HS-27A (cell line): ENCODE measurements around the gene TMEM181.
"Not testable (repeated sequence)": the region's sequence is repeated elsewhere in the genome, so short reads cannot be mapped to it uniquely, and the experiment has no call there.

ENCODE experiments used
- DNase-seq: peaks from one replicate; pipeline ENCODE4 v3.0.0-alpha.2; 2012; ENCODE audit warnings: low read depth, missing footprints

The TMEM181 gene

GRCh38 chr6:158559895-158560835, at the start of gene TMEM181:
TMEM181 (plus strand) TSS chr6:158560091; CDS start chr6:158560225, 134 bp downstream.
- DNase-seq, result peak; percentile 45

GRCh38 chr6:158512809-158513208, 47.1 kb upstream of the TMEM181 start:
- no peak for DNase-seq

DNA sequence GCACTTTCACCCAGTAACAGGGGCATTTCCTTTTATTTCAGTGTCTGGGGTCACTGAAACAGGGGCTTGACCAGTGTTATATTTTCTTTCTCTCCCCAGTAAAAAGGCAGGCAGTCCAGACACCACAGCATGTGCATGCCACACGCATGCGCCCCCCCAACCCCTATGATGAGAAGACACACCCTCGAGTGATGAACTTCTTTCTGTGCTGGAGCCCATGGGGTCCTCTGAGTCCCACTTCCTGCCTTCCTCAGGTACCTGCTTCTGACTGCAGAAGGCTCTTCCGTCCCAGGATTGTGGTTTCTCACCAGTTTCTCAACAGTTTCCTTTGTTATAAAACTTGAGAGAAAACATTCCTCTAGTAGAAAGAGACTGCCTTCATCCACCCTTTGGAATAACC, 45.7 kb upstream of the TMEM181 start:
- no peak for DNase-seq

- no peak for DNase-seq
Observed at GRCh38 chr6:158514991-158515390, 44.9 kb upstream of the TMEM181 start.

GRCh38 chr6:158516098-158516497, 43.8 kb upstream of the TMEM181 start:
- DNase-seq, result no peak

- no peak for DNase-seq
Observed at GRCh38 chr6:158517038-158517437, 42.9 kb upstream of the TMEM181 start.

GRCh38 chr6:158517581-158517980, 42.3 kb upstream of the TMEM181 start:
- DNase-seq, result no peak

- DNase-seq, result peak; percentile 56
Observed at GRCh38 chr6:158518191-158519127, 41.4 kb upstream of the TMEM181 start.

- no peak for DNase-seq
Observed at GRCh38 chr6:158519300-158519699, 40.6 kb upstream of the TMEM181 start.

DNA sequence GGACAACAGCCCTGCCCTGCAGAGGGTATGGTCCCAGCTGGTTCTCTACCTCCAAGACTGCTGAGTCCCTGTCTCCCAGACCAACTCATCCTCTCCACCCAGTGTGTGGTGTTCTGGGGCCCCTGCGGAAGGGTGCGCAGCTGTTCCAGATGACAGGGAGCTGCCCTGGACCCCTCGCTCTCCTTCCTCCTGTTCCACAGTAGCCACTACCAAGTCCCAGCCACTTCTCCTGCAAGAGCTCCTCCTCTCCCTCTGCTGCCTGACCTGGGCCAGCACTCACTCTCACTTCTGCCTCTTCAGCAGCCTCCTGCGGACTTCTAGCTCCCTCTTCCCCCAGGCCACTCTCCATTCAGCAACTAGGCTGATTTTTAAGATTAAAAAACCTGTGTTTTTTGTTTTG, 40.1 kb upstream of the TMEM181 start:
- no peak for DNase-seq

- not testable (repeated sequence) for DNase-seq
Observed at GRCh38 chr6:158520975-158521374, 38.9 kb upstream of the TMEM181 start.

GRCh38 chr6:158521759-158522158, 38.1 kb upstream of the TMEM181 start:
- DNase-seq, result no peak

- DNase-seq, result no peak
Observed at GRCh38 chr6:158522616-158523015, 37.3 kb upstream of the TMEM181 start.

DNA sequence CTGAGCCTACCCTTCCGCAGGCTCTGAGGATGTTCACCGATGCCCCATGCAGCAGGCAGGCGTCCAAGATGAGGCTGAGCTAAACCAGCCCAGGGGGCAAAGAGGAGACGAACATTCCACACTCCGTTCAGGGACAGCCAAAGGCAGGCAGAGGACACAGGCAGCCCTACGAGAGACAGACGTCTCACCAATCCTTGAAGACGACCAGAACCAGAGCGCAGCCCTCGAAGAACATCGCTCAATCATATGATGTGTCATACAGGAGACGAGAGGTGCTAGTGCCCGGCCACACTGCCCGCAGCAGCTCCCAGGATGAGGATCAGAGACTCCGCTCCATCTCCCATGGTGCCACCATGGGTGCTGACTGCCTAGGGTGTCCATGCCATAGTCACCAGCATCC, 35.6 kb upstream of the TMEM181 start:
- no peak for DNase-seq

- not testable (repeated sequence) for DNase-seq
Observed at GRCh38 chr6:158527858-158528257, 32.0 kb upstream of the TMEM181 start.

- no peak for DNase-seq
Observed at GRCh38 chr6:158528826-158529225, 31.1 kb upstream of the TMEM181 start.

DNA sequence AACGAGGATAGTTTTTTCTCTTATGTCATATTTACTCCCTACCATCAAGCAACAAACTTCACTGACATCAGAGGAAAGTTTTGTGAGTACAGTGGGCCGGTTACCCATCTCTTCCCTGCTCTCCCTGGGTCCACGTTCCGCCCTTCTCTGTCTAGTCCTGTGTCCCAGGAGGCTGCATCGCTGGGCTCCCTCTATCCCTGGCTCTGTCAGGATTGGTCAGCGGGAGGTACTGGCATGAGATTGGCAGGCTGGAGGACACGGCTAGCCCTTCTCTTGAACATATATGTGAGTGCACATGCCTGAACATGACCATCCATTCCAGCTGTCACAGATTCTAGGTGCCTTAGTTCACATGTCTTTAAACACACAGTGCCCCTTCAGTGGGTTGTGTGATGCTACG, 30.3 kb upstream of the TMEM181 start:
- DNase-seq, result no peak

GRCh38 chr6:158531566-158531965, 28.3 kb upstream of the TMEM181 start:
- DNase-seq, result no peak

- no peak for DNase-seq
Observed at GRCh38 chr6:158531970-158532369, 27.9 kb upstream of the TMEM181 start.

DNA sequence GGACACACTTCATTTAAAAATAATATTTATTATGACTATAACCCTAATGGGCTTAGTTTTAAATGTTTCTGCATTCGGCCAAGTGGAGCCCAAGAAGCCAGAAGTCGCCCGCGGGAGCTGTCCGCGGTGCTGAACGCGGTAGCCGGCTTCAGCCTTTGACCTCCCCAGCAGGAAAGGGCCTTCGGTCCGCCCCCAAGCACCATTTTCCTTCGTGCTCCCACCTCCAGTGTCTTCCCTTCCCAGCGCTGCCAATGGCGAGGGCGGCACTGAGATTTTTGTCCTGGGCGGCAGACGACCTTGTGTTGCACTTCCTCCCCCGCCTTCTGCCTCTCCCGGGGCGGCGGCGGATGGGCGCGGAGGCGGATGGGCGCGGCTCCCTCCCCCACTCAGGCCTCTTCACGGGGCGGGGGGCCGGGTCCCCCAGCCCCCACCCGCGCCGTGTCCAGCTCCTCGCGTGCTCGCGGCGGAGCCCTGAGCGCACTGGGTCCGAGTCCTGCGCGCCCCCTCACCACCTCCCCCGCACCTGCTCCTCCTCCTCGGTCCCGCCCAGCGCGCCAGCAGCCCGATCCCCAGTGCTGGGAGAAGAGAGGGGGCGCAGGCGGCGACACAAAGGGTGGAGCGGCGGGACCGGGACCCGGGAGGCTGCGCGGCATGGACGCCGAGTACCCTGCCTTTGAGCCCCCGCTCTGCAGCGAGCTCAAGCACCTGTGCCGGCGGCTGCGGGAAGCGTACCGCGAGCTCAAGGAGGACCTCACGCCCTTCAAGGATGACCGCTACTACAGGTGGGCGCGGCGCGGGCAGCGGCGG, 23.6 kb upstream of the TMEM181 start:
- DNase-seq, result no peak

- no peak for DNase-seq
Observed at GRCh38 chr6:158536891-158537798, 22.7 kb upstream of the TMEM181 start.
